HepG2 (cell line): ENCODE results near the gene TGM3. TPM values are rescaled to one million over a fixed set of nuclear protein-coding genes. Genes with fewer than 3 reads are reported as not detected.
A peak's percentile ranks its signal among the peaks of the same experiment; 100 is the strongest.
"Not testable (repeated sequence)": the region's sequence is repeated elsewhere in the genome, so short reads cannot be mapped to it uniquely, and the experiment has no call there.

Experiments
- ETV5 ChIP-seq: IDR thresholded peaks from 2 replicates; pipeline ENCODE4 v1.6.1; 2018; ENCODE audit warnings: missing biosample characterization, missing genetic modification reagents, inconsistent platforms, borderline replicate concordance
- FOSL2 ChIP-seq: sonication (generic); formaldehyde crosslinking; IDR thresholded peaks from 2 replicates; pipeline ENCODE4 v1.4.0; 2020; ENCODE audit warnings: missing genetic modification reagents
- NFATC3 ChIP-seq: sonication (generic); formaldehyde crosslinking; IDR thresholded peaks from 2 replicates; pipeline ENCODE4 v1.5.1; 2020; ENCODE audit warnings: mild to moderate bottlenecking, missing genetic modification reagents
- NR2F6 ChIP-seq, 2 experiments: IDR thresholded peaks; 2 replicates each; pipeline ENCODE4 v1.6.1; 2016; ENCODE audit warnings: antibody characterized with exemption in 1 of 2, mild to moderate bottlenecking in 1 of 2
- NRL ChIP-seq: sonication (generic); formaldehyde crosslinking; IDR thresholded peaks from 2 replicates; pipeline ENCODE4 v1.5.0; 2020; ENCODE audit warnings: missing genetic modification reagents, mild to moderate bottlenecking, moderate library complexity, borderline replicate concordance
- PRDM15 ChIP-seq: sonication (generic); formaldehyde crosslinking; IDR thresholded peaks from 2 replicates; pipeline ENCODE4 v1.4.0; 2020; ENCODE audit warnings: missing genetic modification reagents
- TMF1 ChIP-seq: sonication (generic); formaldehyde crosslinking; IDR thresholded peaks from 2 replicates; pipeline ENCODE4 v1.8.1; 2022; ENCODE audit warnings: low read depth, missing genetic modification reagents
- TOPORS ChIP-seq: sonication (generic); formaldehyde crosslinking; IDR thresholded peaks from 2 replicates; pipeline ENCODE4 v1.8.0; 2023; ENCODE audit warnings: mild to moderate bottlenecking, missing genetic modification reagents
- YEATS4 ChIP-seq: sonication (generic); formaldehyde crosslinking; IDR thresholded peaks from 2 replicates; pipeline ENCODE4 v1.4.0; 2020; ENCODE audit warnings: missing genetic modification reagents, borderline replicate concordance
- ZHX2 ChIP-seq, 2 experiments: sonication (generic) in 1 of 2; formaldehyde crosslinking in 1 of 2; IDR thresholded peaks; 2 replicates each; pipeline versions ENCODE4 v1.6.1 to v1.9.0; 2014 to 2022; ENCODE audit warnings: antibody characterized with exemption in 1 of 2, borderline replicate concordance in 1 of 2, inconsistent platforms in 1 of 2, low read depth in 1 of 2, missing genetic modification reagents in 1 of 2
- ZNF33A ChIP-seq: sonication (generic); formaldehyde crosslinking; IDR thresholded peaks from 2 replicates; pipeline ENCODE4 v1.5.1; 2020; ENCODE audit warnings: missing genetic modification reagents, mild to moderate bottlenecking, moderate library complexity, borderline replicate concordance
- ZNF350 ChIP-seq: sonication (generic); formaldehyde crosslinking; IDR thresholded peaks from 2 replicates; pipeline ENCODE4 v1.4.0; 2020; ENCODE audit warnings: mild to moderate bottlenecking, low read depth, missing genetic modification reagents, borderline replicate concordance
- ZNF598 ChIP-seq: sonication (generic); formaldehyde crosslinking; IDR thresholded peaks from 2 replicates; pipeline ENCODE4 v1.5.1; 2020; ENCODE audit warnings: mild to moderate bottlenecking, missing genetic modification reagents, borderline replicate concordance
- ZNF777 ChIP-seq: sonication (generic); formaldehyde crosslinking; IDR thresholded peaks from 2 replicates; pipeline ENCODE4 v1.4.0; 2020; ENCODE audit warnings: missing genetic modification reagents
- ZSCAN21 ChIP-seq: sonication (generic); formaldehyde crosslinking; IDR thresholded peaks from 2 replicates; pipeline ENCODE4 v1.8.0; 2022; ENCODE audit warnings: mild to moderate bottlenecking, missing genetic modification reagents, moderate library complexity, borderline replicate concordance
- polyA plus RNA-seq, 8 experiments: library from polyadenylated mRNA; depleted of rRNA in 3 of 8; stranded (reverse) in 7 of 8; unstranded in 1 of 8; fragments of >200 nt; fragmentation: Illumina TruSeq in 4 of 8; extraction: Trizol in 4 of 8; gene quantifications; 2 replicates each; pipeline versions ENCODE4 v1.2.1 to v1.2.3, GENCODE V29; 2011 to 2016; ENCODE audit warnings: low read depth in 4 of 8, missing spikeins in 1 of 8, mixed read lengths in 1 of 8; ENCODE audit not compliant: insufficient read depth in 1 of 8
- total RNA-seq, 5 experiments: library from RNA; depleted of rRNA; stranded (reverse); fragments of >200 nt; fragmentation: Illumina TruSeq; extraction: Trizol; gene quantifications; 2 replicates each; pipeline ENCODE4 v1.2.3, GENCODE V29; 2016; ENCODE audit warnings: low read depth in 1 of 5

The TGM3 gene
- total and polyA plus RNA-seq, 2 of the 13 experiments (the other 11 are each of a cell fraction or from before 2014, with no cell fraction given): not detected

GRCh38 chr20:2264621-2265374, 31.0 kb upstream of the TGM3 start (continued):
- peak; percentile 85; the same call in 1 of the 2 replicates for TF ChIP-seq NRL (CRISPR knock-in tag)
- TF ChIP-seq PRDM15 (CRISPR knock-in tag): 0 out of 2 replicates have a peak, but pooled peaks have one; percentile 40
- peak; percentile 32; the same call in 1 of the 2 replicates for TF ChIP-seq ZNF33A
- TF ChIP-seq ZSCAN21 (CRISPR knock-in tag): peak; percentile 96
- TF ChIP-seq ZNF777 (CRISPR knock-in tag): peak; percentile 40; the same call in 1 of the 2 replicates
- peak; percentile 71; the same call in 1 of the 2 replicates for TF ChIP-seq ETV5 (CRISPR knock-in tag)
- peak; percentile 75 for TF ChIP-seq YEATS4 (CRISPR knock-in tag)
- peak; percentile 71; the same call in 1 of the 2 replicates for TF ChIP-seq ZHX2 (IDR thresholded peaks at IDR 0.05; ENCODE audit: low read depth)
- not testable (repeated sequence) for TF ChIP-seq ZHX2 (CRISPR knock-in tag; IDR thresholded peaks at IDR 0.05; ENCODE audit: borderline replicate concordance)
- 0 out of 2 replicates have a peak, but pooled peaks have one; percentile 35 for TF ChIP-seq TMF1
- peak; percentile 96; the same call in 1 of the 2 replicates for TF ChIP-seq ZNF598
- TF ChIP-seq NFATC3 (CRISPR knock-in tag): 0 out of 2 replicates have a peak, but pooled peaks have one; percentile 45
- peak; percentile 62; the same call in 1 of the 2 replicates for TF ChIP-seq NR2F6 (IDR thresholded peaks at IDR 0.05)
- peak; percentile 69; the same call in 1 of the 2 replicates for TF ChIP-seq NR2F6 (CRISPR knock-in tag; IDR thresholded peaks at IDR 0.05)
- peak; percentile 97 for TF ChIP-seq ZNF350
- TF ChIP-seq TOPORS (CRISPR knock-in tag): 0 out of 2 replicates have a peak, but pooled peaks have one; percentile 58
- peak; percentile 28 for TF ChIP-seq FOSL2 (CRISPR knock-in tag)
